Hepatocyte (in vitro differentiated cells): ENCODE results near the gene CHN2.

Source experiments
- EZH2 ChIP-seq: fragments of 200-600 bp; sonication (generic); IDR thresholded peaks from 2 replicates; pipeline ENCODE4 v1.6.1; 2016; ENCODE audit warnings: antibody characterized with exemption, mild to moderate bottlenecking, borderline replicate concordance
- EZH2phosphoT487 ChIP-seq: fragments of 200-600 bp; sonication (generic); IDR thresholded peaks from one replicate; pipeline ENCODE4 v1.6.1; 2018; ENCODE audit warnings: antibody characterized with exemption, mild to moderate bottlenecking, low read depth, moderate library complexity; ENCODE audit not compliant: unreplicated experiment, severe bottlenecking

DNA sequence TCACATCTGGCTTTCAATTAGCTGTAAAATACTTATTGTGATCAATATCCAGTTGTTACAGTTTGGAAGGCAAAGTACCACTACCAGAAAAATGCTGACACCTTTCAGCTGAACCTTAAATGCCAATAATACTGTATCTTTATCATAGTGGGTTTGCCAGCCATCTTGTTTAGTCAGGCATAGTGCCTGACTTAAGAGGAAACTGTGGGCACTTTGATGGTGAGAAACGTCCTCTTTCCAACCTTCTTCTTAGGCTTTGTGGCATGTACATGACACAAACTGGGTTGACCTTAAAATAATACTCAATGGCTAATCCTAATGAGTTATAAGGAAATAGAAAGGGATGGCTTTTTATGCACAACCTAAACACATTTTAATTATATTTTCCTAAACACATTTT lies 316.8 kb downstream of the CHN2 start:
- no peak for TF ChIP-seq EZH2phosphoT487
- no peak for TF ChIP-seq EZH2
